CD8-positive, alpha-beta memory T cell (primary cell): ENCODE data around the gene FGF8. TPM values are rescaled to one million over a fixed set of nuclear protein-coding genes. Genes with fewer than 3 reads are reported as not detected.

Experiments
- CTCF ChIA-PET: fragments of 350-600 bp; sonication (Branson Sonifier 250); formaldehyde crosslinking; loops from one replicate; lab custom pipeline; 2021; ENCODE audit warnings: antibody characterized with exemption; lab: Charles Lee
- POLR2A ChIA-PET: fragments of 350-600 bp; sonication (Branson Sonifier 250); formaldehyde crosslinking; loops from one replicate; lab custom pipeline; 2021; ENCODE audit warnings: antibody characterized with exemption; lab: Charles Lee
- DNase-seq, 5 donors: peaks; one replicate each; pipeline versions ENCODE4 v3.0.0 to v3.0.0-alpha.2; 2020 to 2022; ENCODE audit warnings: mixed read lengths in 1 of 5
- H3K27ac ChIP-seq: one replicate; pipeline ENCODE4 v1.7.0; 2013; ENCODE audit warnings: low read depth, mild to moderate bottlenecking, low read length, moderate library complexity
- H3K27me3 ChIP-seq: 2 replicates; pipeline ENCODE4 v1.7.0; 2013; ENCODE audit warnings: low read length, mild to moderate bottlenecking; ENCODE audit not compliant: insufficient read depth, poor library complexity, severe bottlenecking
- H3K36me3 ChIP-seq: 2 replicates; pipeline ENCODE4 v1.7.0; 2013; ENCODE audit warnings: mild to moderate bottlenecking, low read length, moderate library complexity; ENCODE audit not compliant: insufficient read depth
- H3K4me1 ChIP-seq: 2 replicates; pipeline ENCODE4 v1.7.0; 2013; ENCODE audit warnings: mild to moderate bottlenecking, low read length, moderate library complexity; ENCODE audit not compliant: insufficient read depth
- H3K4me3 ChIP-seq: 2 replicates; pipeline ENCODE4 v1.7.0; 2013; ENCODE audit warnings: mild to moderate bottlenecking, low read length
- H3K9me3 ChIP-seq: 2 replicates; pipeline ENCODE4 v1.7.0; 2013; ENCODE audit warnings: mild to moderate bottlenecking, low read length
- H3K27ac Mint-ChIP-seq, 8 donors: one replicate each; pipeline ENCODE4 v1.8.0; 2020 to 2021; ENCODE audit warnings: mixed read lengths in 8 of 8, mild to moderate bottlenecking in 6 of 8, inconsistent platforms in 3 of 8, moderate library complexity in 3 of 8
- H3K27me3 Mint-ChIP-seq, 2 donors: one replicate each; pipeline ENCODE4 v1.8.0; 2020 to 2021; ENCODE audit warnings: mixed read lengths in 2 of 2, mild to moderate bottlenecking in 1 of 2, moderate library complexity in 1 of 2
- H3K36me3 Mint-ChIP-seq, 3 donors: one replicate each; pipeline ENCODE4 v1.8.0; 2020 to 2021; ENCODE audit warnings: mixed read lengths in 3 of 3, inconsistent platforms in 1 of 3, mild to moderate bottlenecking in 1 of 3
- H3K4me1 Mint-ChIP-seq, 3 donors: one replicate each; pipeline ENCODE4 v1.8.0; 2020 to 2021; ENCODE audit warnings: mixed read lengths in 3 of 3, inconsistent platforms in 1 of 3, mild to moderate bottlenecking in 1 of 3
- H3K4me3 Mint-ChIP-seq, 7 donors: one replicate each; pipeline ENCODE4 v1.8.0; 2020 to 2021; ENCODE audit warnings: mixed read lengths in 7 of 7, mild to moderate bottlenecking in 6 of 7, moderate library complexity in 4 of 7, inconsistent platforms in 2 of 7
- H3K9me3 Mint-ChIP-seq, 5 donors: one replicate each; pipeline ENCODE4 v1.8.0; 2020 to 2022; ENCODE audit warnings: mixed read lengths in 5 of 5, mild to moderate bottlenecking in 3 of 5, moderate library complexity in 2 of 5, inconsistent platforms in 1 of 5
- polyA plus RNA-seq: library from polyadenylated mRNA; unstranded; fragments of 300-500 nt; fragmentation: Illumina TruSeq; gene quantifications from one replicate; pipeline ENCODE4 v1.2.3, GENCODE V29; 2021
- total RNA-seq, 2 experiments: library from RNA; stranded (reverse); gene quantifications; one replicate each; pipeline ENCODE4 v1.2.3, GENCODE V29; 2021

The FGF8 gene
- total and polyA plus RNA-seq, 3 experiments from 2014 or later, result not detected

GRCh38 chr10:101777619-101778145 lies 1.8 kb upstream of the FGF8 start:
- no peak for DNase-seq
- Mint-ChIP-seq H3K4me1 (peaks cover 41 to 74% (median 47%) of the 10 kb centered on the region in 3 donors), H3K27ac (peak overlapping the region in 1 of 8 donors; percentile 14), H3K9me3 (no peaks in the 10 kb centered on the region), H3K27me3 (peaks cover 38 to 53% of the 10 kb centered on the region in 2 donors), H3K36me3 (peaks cover 0 to 1% (median 0%) of the 10 kb centered on the region in 3 donors), H3K4me3 (peak overlapping the region; percentile 3 to 82 (median 32))
- H3K9me3 ChIP-seq, result no peaks in the 10 kb centered on the region
- no peak overlapping the region for H3K4me3 ChIP-seq
- CTCF ChIA-PET, result interaction anchor here (1.4 to 1.5 kb wide), 2 partner anchors 10 to 18 kb away, joined by 3 to 4 read pairs; no protein-coding TSS in a partner anchor
- no peak overlapping the region for H3K27ac ChIP-seq
- POLR2A ChIA-PET, result no interaction called here
- peaks cover 48% of the 10 kb centered on the region for H3K27me3 ChIP-seq
- H3K4me1 ChIP-seq, result peaks cover 46% of the 10 kb centered on the region
- H3K36me3 ChIP-seq, result no peaks in the 10 kb centered on the region

DNA sequence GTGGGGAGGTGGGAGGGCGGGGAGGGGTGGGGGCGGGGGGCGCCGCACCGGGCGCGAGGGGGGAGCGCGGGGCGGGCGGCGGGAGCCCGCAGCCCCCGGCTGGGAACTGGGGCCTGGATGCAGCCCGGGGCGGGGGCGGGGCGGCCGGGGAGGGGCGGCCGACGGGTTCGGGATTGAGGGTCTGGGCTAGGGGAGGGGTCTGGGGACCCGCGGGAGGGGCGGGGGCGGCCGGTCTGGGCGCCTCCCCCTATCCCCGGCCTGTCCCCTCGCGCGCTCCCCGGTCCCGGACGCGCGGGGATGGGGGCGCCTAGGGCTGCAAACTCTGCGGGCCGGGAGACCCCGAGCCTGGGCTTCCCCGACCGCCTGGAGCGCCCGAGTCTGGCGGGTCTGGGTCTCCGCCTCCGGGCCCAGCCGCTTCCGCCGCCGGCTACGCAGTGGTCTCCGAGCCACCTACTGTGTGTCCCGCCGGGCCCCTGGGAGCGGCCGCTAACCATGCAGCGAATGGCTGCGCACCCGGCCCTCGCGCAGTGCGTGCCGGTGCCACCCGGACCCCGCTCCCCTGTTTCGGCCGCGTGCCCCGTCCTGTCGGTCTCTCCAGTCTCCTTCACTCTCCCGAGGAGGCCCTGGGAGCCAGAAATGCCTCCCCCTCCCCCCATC lies 375 bp upstream of the FGF8 start:
- CTCF ChIA-PET, result no interaction called here
- Mint-ChIP-seq H3K27ac (no peak overlapping the region), H3K4me1 (peaks cover 32 to 60% (median 33%) of the 10 kb centered on the region in 3 donors), H3K27me3 (peaks cover 48 to 66% of the 10 kb centered on the region in 2 donors), H3K36me3 (peaks cover 0 to 1% (median 0%) of the 10 kb centered on the region in 3 donors), H3K4me3 (peak overlapping the region in 5 of 7 donors; percentile 30 to 63 (median 54)), H3K9me3 (no peaks in the 10 kb centered on the region)
- no peaks in the 10 kb centered on the region for H3K9me3 ChIP-seq
- peaks cover 33% of the 10 kb centered on the region for H3K4me1 ChIP-seq
- H3K27ac ChIP-seq, result no peak overlapping the region
- H3K27me3 ChIP-seq, result peaks cover 52% of the 10 kb centered on the region
- no peak overlapping the region for H3K4me3 ChIP-seq
- POLR2A ChIA-PET, result no interaction called here
- DNase-seq, result no peak
- H3K36me3 ChIP-seq, result no peaks in the 10 kb centered on the region

GRCh38 chr10:101774589-101775272 lies 1.2 kb downstream of the FGF8 start:
- H3K4me3 ChIP-seq, result no peak overlapping the region
- Mint-ChIP-seq H3K36me3 (peaks cover 0 to 1% (median 0%) of the 10 kb centered on the region in 3 donors), H3K4me1 (peaks cover 25 to 47% (median 25%) of the 10 kb centered on the region in 3 donors)

DNA sequence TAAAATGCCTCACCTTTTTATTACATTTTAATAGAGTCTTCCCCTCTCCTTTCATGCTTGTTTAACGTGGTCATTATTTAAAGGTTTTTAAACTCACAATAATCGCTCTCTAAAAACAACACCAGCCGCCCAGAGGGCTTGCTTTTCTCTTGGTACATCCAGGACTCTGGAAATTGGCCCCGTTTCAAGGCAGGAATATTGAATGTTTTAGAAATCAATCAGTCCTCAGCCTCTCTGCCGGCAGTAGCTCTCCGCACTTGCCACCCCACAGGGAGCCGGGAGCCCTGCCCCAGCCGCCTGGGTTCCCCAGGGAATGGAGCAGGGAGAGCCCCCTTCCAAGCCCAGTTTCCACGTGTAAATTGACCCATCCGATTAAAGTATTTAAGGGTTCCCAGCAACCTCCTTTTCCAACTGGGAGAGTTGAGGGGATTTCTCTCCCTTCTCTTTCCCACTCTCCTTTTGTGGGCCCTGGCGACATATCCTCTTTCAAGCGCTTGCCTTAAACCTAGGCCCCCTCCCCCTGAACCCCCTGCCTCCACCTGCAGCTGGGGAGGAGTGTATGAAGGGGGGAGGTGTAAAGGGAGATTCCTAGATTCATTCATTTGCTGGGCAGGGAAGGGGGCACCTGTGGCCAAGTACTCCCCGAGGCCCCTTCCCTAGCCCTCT lies 1.9 kb downstream of the FGF8 start:
- ChIA-PET CTCF (interaction anchor here (1.1 to 6.1 kb wide), 5 partner anchors 7 to 114 kb away, joined by 3 to 27 read pairs (median 5); no protein-coding TSS in a partner anchor), POLR2A (interaction anchor here (0.6 to 1.2 kb wide), 2 partner anchors 44 to 94 kb away, joined by 3 read pairs; partner anchors contain the start of gene OGA)
- Mint-ChIP-seq H3K27ac (no peak overlapping the region), H3K4me1 (peaks cover 22 to 40% (median 22%) of the 10 kb centered on the region in 3 donors), H3K27me3 (peaks cover 47 to 71% of the 10 kb centered on the region in 2 donors), H3K36me3 (peaks cover 0 to 1% (median 0%) of the 10 kb centered on the region in 3 donors), H3K4me3 (peak overlapping the region in 5 of 7 donors; percentile 5 to 73 (median 44)), H3K9me3 (no peaks in the 10 kb centered on the region)
- peaks cover 13% of the 10 kb centered on the region for H3K4me1 ChIP-seq
- H3K4me3 ChIP-seq, result no peak overlapping the region
- peaks cover 52% of the 10 kb centered on the region for H3K27me3 ChIP-seq
- H3K36me3 ChIP-seq, result no peaks in the 10 kb centered on the region
- H3K27ac ChIP-seq, result no peak overlapping the region
- DNase-seq, result no peak
- H3K9me3 ChIP-seq, result no peaks in the 10 kb centered on the region

More at GRCh38 chr10:101774589-101775272, 1.2 kb downstream of the FGF8 start:
- Histone ChIP-seq H3K4me1 (peaks cover 20% of the 10 kb centered on the region), H3K27ac (no peak overlapping the region), H3K9me3 (no peaks in the 10 kb centered on the region), H3K27me3 (peaks cover 52% of the 10 kb centered on the region), H3K36me3 (no peaks in the 10 kb centered on the region)
- CTCF ChIA-PET, result interaction anchor here (1.7 kb wide), 1 partner anchor 61 kb away, joined by 5 read pairs; no protein-coding TSS in a partner anchor
- H3K27me3 Mint-ChIP-seq, result peaks cover 48 to 69% of the 10 kb centered on the region in 2 donors
- peak overlapping the region in 1 of 8 donors; percentile 47 for H3K27ac Mint-ChIP-seq
- no peaks in the 10 kb centered on the region for H3K9me3 Mint-ChIP-seq
- DNase-seq, result no peak
- POLR2A ChIA-PET, result interaction anchor here (0.6 to 1.2 kb wide), 2 partner anchors 43 to 95 kb away, joined by 3 read pairs; partner anchors contain the start of gene OGA
- peak overlapping the region; percentile 46 to 73 (median 58) for H3K4me3 Mint-ChIP-seq

DNA sequence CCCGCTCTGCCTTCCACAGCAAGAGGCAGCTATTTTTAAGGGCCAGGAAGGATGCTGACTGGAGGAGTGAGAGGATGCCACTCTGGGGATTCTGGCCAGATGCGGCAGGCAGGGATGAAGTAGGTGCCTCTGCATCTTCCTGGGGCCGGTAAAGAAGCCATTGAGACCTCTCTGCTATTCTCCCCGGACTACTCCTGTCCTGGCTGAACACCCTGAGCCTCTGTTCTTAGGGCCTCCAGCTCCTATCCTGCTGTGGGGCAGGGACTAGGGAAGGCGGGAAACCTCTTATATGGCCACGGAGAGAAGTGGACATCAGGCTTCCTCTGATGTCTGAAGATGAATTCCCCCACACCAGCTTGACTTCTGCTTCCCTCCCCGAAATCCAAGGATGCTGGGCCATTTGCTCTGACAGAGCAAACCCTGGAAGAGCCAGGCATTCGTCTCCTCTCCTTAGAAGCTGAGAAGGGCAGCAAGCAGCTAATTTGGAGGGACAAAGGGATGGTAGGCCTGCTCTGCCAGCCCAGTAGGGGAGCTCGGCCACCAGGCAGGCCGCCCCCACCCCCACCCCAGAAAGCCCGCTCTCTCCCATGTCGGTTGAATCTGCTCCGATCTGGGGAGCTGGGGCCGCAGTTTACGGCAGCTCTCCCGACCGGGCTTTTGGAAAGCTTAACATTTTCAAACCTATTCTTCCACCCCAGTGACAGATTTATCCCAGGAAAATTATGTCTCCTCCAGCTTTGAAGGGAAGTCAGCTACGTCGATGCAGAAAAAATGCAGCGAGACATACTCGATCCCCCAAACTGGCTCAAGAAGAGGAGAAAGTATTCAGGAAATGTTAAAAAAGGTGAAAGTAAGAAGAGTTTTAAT lies 2.8 kb downstream of the FGF8 start:
- Mint-ChIP-seq H3K4me1 (peaks cover 18 to 36% (median 18%) of the 10 kb centered on the region in 3 donors), H3K36me3 (peaks cover 0 to 1% (median 0%) of the 10 kb centered on the region in 3 donors), H3K9me3 (no peaks in the 10 kb centered on the region), H3K4me3 (peak overlapping the region in 2 of 7 donors; percentile 24 to 79), H3K27me3 (peaks cover 44 to 65% of the 10 kb centered on the region in 2 donors), H3K27ac (no peak overlapping the region)
- H3K36me3 ChIP-seq, result no peaks in the 10 kb centered on the region
- no peak overlapping the region for H3K27ac ChIP-seq
- H3K4me1 ChIP-seq, result peaks cover 10% of the 10 kb centered on the region
- no peak overlapping the region for H3K4me3 ChIP-seq
- H3K27me3 ChIP-seq, result peaks cover 47% of the 10 kb centered on the region
- POLR2A ChIA-PET, result no interaction called here
- CTCF ChIA-PET, result interaction anchor here (1.1 to 6.1 kb wide), 5 partner anchors 8 to 115 kb away, joined by 3 to 27 read pairs (median 5); no protein-coding TSS in a partner anchor
- H3K9me3 ChIP-seq, result no peaks in the 10 kb centered on the region
- DNase-seq, result no peak

GRCh38 chr10:101772017-101772894 lies 3.7 kb downstream of the FGF8 start:
- H3K27me3 ChIP-seq, result peaks cover 39% of the 10 kb centered on the region
- H3K4me1 Mint-ChIP-seq, result peaks cover 13 to 27% (median 18%) of the 10 kb centered on the region in 3 donors

More at GRCh38 chr10:101772017-101772894, 3.7 kb downstream of the FGF8 start:
- H3K27ac ChIP-seq, result no peak overlapping the region
- H3K27me3 Mint-ChIP-seq, result peaks cover 41 to 56% of the 10 kb centered on the region in 2 donors
- H3K36me3 Mint-ChIP-seq, result no peaks in the 10 kb centered on the region
- H3K4me1 ChIP-seq, result peaks cover 10% of the 10 kb centered on the region
- DNase-seq, result no peak
- no peak overlapping the region for H3K4me3 ChIP-seq
- peak overlapping the region in 1 of 7 donors; percentile 28 for H3K4me3 Mint-ChIP-seq
- CTCF ChIA-PET, result interaction anchor here (6.1 kb wide), 1 partner anchor 9 kb away, joined by 27 read pairs; no protein-coding TSS in a partner anchor
- no peaks in the 10 kb centered on the region for H3K9me3 ChIP-seq
- POLR2A ChIA-PET, result no interaction called here
- H3K36me3 ChIP-seq, result no peaks in the 10 kb centered on the region
- H3K9me3 Mint-ChIP-seq, result no peaks in the 10 kb centered on the region
- no peak overlapping the region for H3K27ac Mint-ChIP-seq
